ENCODE data around the gene BLVRA. TPM values are rescaled to one million over a fixed set of nuclear protein-coding genes. Genes with fewer than 3 reads are reported as not detected.
"Not testable (repeated sequence)": the region's sequence is repeated elsewhere in the genome, so short reads cannot be mapped to it uniquely, and the experiment has no call there.

BLVRA gene
- total RNA-seq, 1 experiment from 2014 or later = 29.7 TPM

- Histone ChIP-seq H3K9me3 (ENCODE audit: control insufficient read depth in 1 of 2, insufficient read depth in 1 of 2, low read depth in 1 of 2, low read length in 2 of 2) (no peaks in the 10 kb centered on the region), H4K20me1 (ENCODE audit: insufficient read depth) (peaks cover 10% of the 10 kb centered on the region; the same call in 1 of the 2 replicates), H3K4me2 (ENCODE audit: low read length) (peak overlapping the region; percentile 90), H3K36me3 (ENCODE audit: control insufficient read depth in 1 of 2, insufficient read depth in 2 of 2, low read length in 2 of 2) (no peaks in the 10 kb centered on the region), H3K27me3 (ENCODE audit: insufficient read depth, low read length) (no peaks in the 10 kb centered on the region), H3K4me1 (ENCODE audit: control insufficient read depth in 1 of 2, insufficient read depth in 2 of 2, low read length in 2 of 2) (peaks cover 5 to 11% of the 10 kb centered on the region in 2 experiments; a peak in 3 of 4 replicates), H2AFZ (ENCODE audit: low read depth, low read length, poor library complexity, severe bottlenecking) (peak overlapping the region; percentile 78), H3K79me2 (ENCODE audit: insufficient read depth, low read length) (peaks cover 50% of the 10 kb centered on the region), H3K9ac (ENCODE audit: low read length) (peak overlapping the region; percentile 94), H3K9me2 (ENCODE audit: insufficient read depth) (no peaks in the 10 kb centered on the region), H3K4me3 (replicated peaks in 1 of 2; ENCODE audit: low read depth in 1 of 2, low read length in 2 of 2) (peak overlapping the region; percentile 81 to 97), H3K27ac (ENCODE audit: low read depth, low read length) (peak overlapping the region; percentile 67)
- intact Hi-C loops (cut with micrococcal nuclease) = loop anchor here (1.0 to 10.0 kb wide), 3 partner anchors 80 to 795 kb away; partner anchors contain the start of genes MRPL32 and PSMA2
- ChIA-PET RAD21 (ENCODE audit: low non-redundant PET in 1 of 2, low total read pairs in 2 of 2, uncharacterized antibody in 2 of 2, unreplicated experiment in 2 of 2) (interaction anchor here in 1 of 2 experiments (1.0 kb wide), 1 partner anchor 147 kb away, joined by 5 read pairs; no protein-coding TSS in a partner anchor), CTCF (interaction anchor here (1.8 kb wide), 1 partner anchor 147 kb away, joined by 9 read pairs; the partner anchor contains the start of gene STK17A), POLR2A (interaction anchor here (1.0 to 2.1 kb wide), 2 partner anchors 36 to 147 kb away, joined by 4 to 11 read pairs; partner anchors contain the start of gene STK17A)
- ATAC-seq (0 out of 2 replicates have a peak, but pooled peaks have one; percentile 1), DNase-seq (ENCODE audit: low read depth, low spot score) (no peak)
- BruUV-seq (replicated peaks) = TSS peak; percentile 96
- TF ChIP-seq EZH2 (IDR thresholded peaks at IDR 0.05) (no peak), TCF7L2 (IDR thresholded peaks at IDR 0.05; ENCODE audit: borderline replicate concordance, extremely low read depth, insufficient read depth, insufficient read length) (no peak)
Observed at GRCh38 chr7:43729924-43730248, 28.6 kb upstream of the BLVRA start.

- H3K36me3 ChIP-seq (ENCODE audit: control insufficient read depth in 1 of 2, insufficient read depth in 2 of 2, low read length in 2 of 2); DNase-seq (ENCODE audit: low read depth, low spot score); H3K9me3 ChIP-seq (ENCODE audit: control insufficient read depth in 1 of 2, insufficient read depth in 1 of 2, low read depth in 1 of 2, low read length in 2 of 2); intact Hi-C loops (cut with micrococcal nuclease); BruUV-seq (replicated peaks); H4K20me1 ChIP-seq (ENCODE audit: insufficient read depth); H3K27ac ChIP-seq (ENCODE audit: low read depth, low read length); RAD21 ChIA-PET (ENCODE audit: low non-redundant PET in 1 of 2, low total read pairs in 2 of 2, uncharacterized antibody in 2 of 2, unreplicated experiment in 2 of 2); H3K9me2 ChIP-seq (ENCODE audit: insufficient read depth); ATAC-seq; H3K4me2 ChIP-seq (ENCODE audit: low read length); H3K9ac ChIP-seq (ENCODE audit: low read length); H3K4me3 ChIP-seq (replicated peaks in 1 of 2; ENCODE audit: low read depth in 1 of 2, low read length in 2 of 2); H3K27me3 ChIP-seq (ENCODE audit: insufficient read depth, low read length); CTCF ChIA-PET; H2AFZ ChIP-seq (ENCODE audit: low read depth, low read length, poor library complexity, severe bottlenecking); POLR2A ChIA-PET: not testable (repeated sequence)
- Histone ChIP-seq H3K79me2 (ENCODE audit: insufficient read depth, low read length) (peaks cover 34% of the 10 kb centered on the region), H3K4me1 (ENCODE audit: control insufficient read depth in 1 of 2, insufficient read depth in 2 of 2, low read length in 2 of 2) (peaks cover 5 to 11% of the 10 kb centered on the region in 2 experiments; a peak in 3 of 4 replicates)
Observed at GRCh38 chr7:43731494-43731893, 27.0 kb upstream of the BLVRA start.

DNA sequence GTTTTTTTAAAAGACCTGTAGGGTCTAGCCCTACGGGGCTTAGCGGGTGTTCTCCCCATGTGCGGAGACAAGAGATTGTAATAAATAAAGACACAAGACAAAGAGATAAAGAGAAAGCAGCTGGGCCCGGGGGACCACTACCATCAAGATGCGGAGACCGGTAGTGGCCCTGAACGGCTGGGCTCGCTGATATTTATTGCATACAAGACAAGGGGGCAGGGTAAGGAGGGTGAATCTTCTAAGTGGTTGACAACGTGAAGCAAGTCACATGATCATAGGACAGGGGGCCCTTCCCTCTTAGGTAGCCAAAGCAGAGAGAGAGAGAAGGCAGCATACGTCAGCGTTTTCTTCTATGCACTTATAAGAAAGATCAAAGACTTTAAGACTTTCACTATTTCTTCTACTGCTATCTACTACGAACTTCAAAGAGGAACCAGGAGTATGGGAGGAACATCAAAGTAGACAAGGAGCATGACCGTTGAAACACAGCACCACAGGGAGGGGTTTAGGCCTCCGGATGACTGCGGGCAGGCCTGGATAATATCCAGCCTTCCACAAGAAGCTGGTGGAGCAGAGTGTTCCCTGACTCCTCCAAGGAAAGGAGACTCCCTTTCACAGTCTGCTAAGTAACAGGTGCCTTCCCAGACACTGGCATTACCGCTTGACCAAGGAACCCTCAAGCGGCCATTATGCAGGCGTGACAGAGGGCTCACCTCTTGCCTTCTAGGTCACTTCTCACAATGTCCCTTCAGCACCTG is 23.7 kb upstream of the BLVRA start:
- ATAC-seq; H3K9me3 ChIP-seq (ENCODE audit: control insufficient read depth in 1 of 2, insufficient read depth in 1 of 2, low read depth in 1 of 2, low read length in 2 of 2); H3K9me2 ChIP-seq (ENCODE audit: insufficient read depth); DNase-seq (ENCODE audit: low read depth, low spot score); BruUV-seq (replicated peaks); H3K36me3 ChIP-seq (ENCODE audit: control insufficient read depth in 1 of 2, insufficient read depth in 2 of 2, low read length in 2 of 2); H2AFZ ChIP-seq (ENCODE audit: low read depth, low read length, poor library complexity, severe bottlenecking); H3K79me2 ChIP-seq (ENCODE audit: insufficient read depth, low read length); H3K9ac ChIP-seq (ENCODE audit: low read length); H3K4me3 ChIP-seq (replicated peaks in 1 of 2; ENCODE audit: low read depth in 1 of 2, low read length in 2 of 2); H3K27ac ChIP-seq (ENCODE audit: low read depth, low read length); H3K4me2 ChIP-seq (ENCODE audit: low read length); H3K4me1 ChIP-seq (ENCODE audit: control insufficient read depth in 1 of 2, insufficient read depth in 2 of 2, low read length in 2 of 2); H4K20me1 ChIP-seq (ENCODE audit: insufficient read depth); POLR2A ChIA-PET; intact Hi-C loops (cut with micrococcal nuclease); H3K27me3 ChIP-seq (ENCODE audit: insufficient read depth, low read length); RAD21 ChIA-PET (ENCODE audit: low non-redundant PET in 1 of 2, low total read pairs in 2 of 2, uncharacterized antibody in 2 of 2, unreplicated experiment in 2 of 2): not testable (repeated sequence)
- CTCF ChIA-PET = interaction anchor here (1.4 to 2.2 kb wide), 2 partner anchors 35 to 152 kb away, joined by 3 to 7 read pairs; partner anchors contain the start of gene STK17A

All from HCT116 (cell line).